RPMI7951 (cell line): ENCODE results near the gene MARCHF2. TPM values are rescaled to one million over a fixed set of nuclear protein-coding genes. Genes with fewer than 3 reads are reported as not detected.
A peak's percentile ranks its signal among the peaks of the same experiment; 100 is the strongest.
"Not testable (repeated sequence)": the region's sequence is repeated elsewhere in the genome, so short reads cannot be mapped to it uniquely, and the experiment has no call there.

ENCODE experiments used
- DNase-seq: peaks from one replicate; pipeline ENCODE4 v3.0.0-alpha.2; 2012; ENCODE audit warnings: low read depth
- total RNA-seq: library from RNA; depleted of rRNA; stranded (reverse); fragments of >200 nt; shearing (Covaris generic); gene quantifications from 2 replicates; pipeline ENCODE4 v1.2.3, GENCODE V29; 2014

MARCHF2 gene
- total RNA-seq, 1 experiment from 2014 or later: 27.3 TPM

- DNase-seq: not testable (repeated sequence)
These were observed 2.4 kb upstream of the MARCHF2 start for GRCh38 chr19:8410718-8411117.

GRCh38 chr19:8413629-8413995, 507 bp downstream of the MARCHF2 start:
- DNase-seq: no peak

GRCh38 chr19:8416796-8417195, 3.7 kb downstream of the MARCHF2 start:
- DNase-seq: no peak

- no peak for DNase-seq
These were observed 8.7 kb downstream of the MARCHF2 start for GRCh38 chr19:8421484-8422461.

- peak; percentile 98 for DNase-seq
These were observed 10.7 kb downstream of the MARCHF2 start for GRCh38 chr19:8423817-8424223.

- DNase-seq: not testable (repeated sequence)
These were observed 12.2 kb downstream of the MARCHF2 start for GRCh38 chr19:8425331-8425730.

GRCh38 chr19:8426283-8426682, 13.2 kb downstream of the MARCHF2 start:
- no peak for DNase-seq

GRCh38 chr19:8429044-8429443, 15.9 kb downstream of the MARCHF2 start:
- no peak for DNase-seq

- DNase-seq: no peak
These were observed 16.7 kb downstream of the MARCHF2 start for GRCh38 chr19:8429826-8430225.

GRCh38 chr19:8430650-8431049, 17.5 kb downstream of the MARCHF2 start:
- DNase-seq: no peak

GRCh38 chr19:8438236-8438635, 25.1 kb downstream of the MARCHF2 start:
- no peak for DNase-seq

GRCh38 chr19:8441725-8442544, 28.8 kb downstream of the MARCHF2 start:
- DNase-seq: no peak

- not testable (repeated sequence) for DNase-seq
These were observed 31.1 kb downstream of the MARCHF2 start for GRCh38 chr19:8444140-8444676.

- DNase-seq: peak; percentile 97
These were observed 31.8 kb downstream of the MARCHF2 start, which contains the start of gene HNRNPM for GRCh38 chr19:8444677-8445487. HNRNPM (plus strand) TSS chr19:8444975; CDS start chr19:8444999, 24 bp downstream.

GRCh38 chr19:8445488-8446001, 32.4 kb downstream of the MARCHF2 start:
- DNase-seq: peak; percentile 38

- DNase-seq: no peak
These were observed 33.1 kb downstream of the MARCHF2 start for GRCh38 chr19:8446061-8446709.

- DNase-seq: no peak
These were observed 36.7 kb downstream of the MARCHF2 start for GRCh38 chr19:8449830-8450229.

- DNase-seq: no peak
These were observed 38.3 kb downstream of the MARCHF2 start for GRCh38 chr19:8451377-8451776.

- peak; percentile 45 for DNase-seq
These were observed 38.8 kb downstream of the MARCHF2 start for GRCh38 chr19:8451885-8452284.

- no peak for DNase-seq
These were observed 39.5 kb downstream of the MARCHF2 start for GRCh38 chr19:8452446-8453123.
